HG03108 (cell line): ENCODE measurements around the gene STX7.
A peak's percentile ranks its signal among the peaks of the same experiment; 100 is the strongest.

Experiments
- ATAC-seq: cut with Tn5 transposase; IDR thresholded peaks from one replicate; pipeline ENCODE4 v1.9.1; 2021; ENCODE audit warnings: moderate library complexity; ENCODE audit not compliant: unreplicated experiment

The STX7 gene

GRCh38 chr6:132506869-132507808 lies 5.8 kb downstream of the STX7 start:
- no peak for ATAC-seq

DNA sequence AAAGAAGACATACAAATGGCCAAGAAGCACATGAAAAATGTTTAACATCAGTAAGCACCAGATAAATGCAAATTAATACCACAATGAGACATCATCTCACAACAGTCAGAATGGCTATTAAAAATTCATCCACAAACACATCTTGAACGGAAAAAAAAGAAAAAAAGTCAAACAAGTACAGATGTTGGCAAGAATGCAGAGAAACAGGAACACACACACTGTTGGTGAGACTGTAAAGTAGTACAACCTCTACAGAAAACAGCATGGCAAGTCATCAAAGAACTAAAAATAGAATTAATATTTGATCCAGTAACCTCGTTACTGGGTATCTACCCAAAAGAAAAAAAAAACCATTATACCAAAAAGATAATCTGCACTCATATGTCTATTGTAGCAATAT lies 6.5 kb downstream of the STX7 start:
- no peak for ATAC-seq

GRCh38 chr6:132505158-132505557 lies 7.8 kb downstream of the STX7 start:
- ATAC-seq: no peak

- no peak for ATAC-seq
These were observed 8.2 kb downstream of the STX7 start for GRCh38 chr6:132504757-132505156.

- ATAC-seq: no peak
These were observed 13.2 kb downstream of the STX7 start for GRCh38 chr6:132499757-132500156.

- peak; percentile 47 for ATAC-seq
These were observed 14.3 kb downstream of the STX7 start for GRCh38 chr6:132498638-132499037.

DNA sequence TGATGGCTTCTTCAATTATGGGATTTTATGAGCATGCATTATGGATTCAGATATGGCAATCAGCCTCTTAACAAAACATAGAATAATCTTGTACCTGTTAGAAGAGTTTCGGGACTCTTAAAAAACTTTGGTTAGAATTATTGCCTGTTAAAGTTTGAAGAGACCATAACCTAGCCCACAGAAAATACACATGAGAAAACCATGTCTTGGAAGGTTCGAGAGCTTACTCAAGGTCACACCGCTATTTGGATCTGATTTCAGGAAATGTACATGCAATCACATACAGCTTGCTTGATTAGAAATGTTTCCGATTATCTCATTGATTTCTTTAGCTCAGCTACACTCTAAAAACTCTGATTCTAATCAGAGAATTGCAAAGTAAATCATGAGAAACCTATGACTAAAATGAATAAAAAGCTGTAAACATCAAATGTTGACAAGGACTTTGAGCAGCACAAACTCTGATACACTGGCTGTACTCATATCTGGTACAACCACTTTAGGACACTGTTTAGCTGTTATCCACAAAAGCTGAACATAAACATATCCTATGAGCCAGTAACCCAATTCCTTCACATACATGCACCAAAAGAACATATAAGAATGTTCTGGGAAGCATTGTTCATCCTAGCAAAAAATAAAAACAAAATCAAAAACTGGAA lies 16.3 kb downstream of the STX7 start:
- no peak for ATAC-seq

GRCh38 chr6:132495604-132496079 lies 17.3 kb downstream of the STX7 start:
- peak; percentile 48 for ATAC-seq

DNA sequence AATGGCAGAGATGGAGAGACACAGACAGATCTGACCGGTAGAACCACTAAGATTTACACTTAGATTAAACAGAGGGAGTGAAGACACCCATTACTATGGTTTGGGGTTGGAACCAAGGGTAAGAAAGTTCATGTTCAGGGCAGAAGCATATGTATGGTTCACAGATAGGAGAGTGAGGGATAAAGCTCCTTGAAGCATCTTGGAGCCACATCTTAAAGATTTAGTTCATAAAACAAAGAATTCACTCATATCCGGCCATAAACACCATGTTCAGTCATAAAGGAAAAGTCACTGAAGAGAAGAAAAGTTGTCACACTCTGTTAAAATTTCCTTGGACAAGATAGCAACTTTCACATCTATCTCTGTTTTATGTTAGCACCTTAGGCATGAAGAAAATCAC lies 18.0 kb downstream of the STX7 start:
- ATAC-seq: no peak

DNA sequence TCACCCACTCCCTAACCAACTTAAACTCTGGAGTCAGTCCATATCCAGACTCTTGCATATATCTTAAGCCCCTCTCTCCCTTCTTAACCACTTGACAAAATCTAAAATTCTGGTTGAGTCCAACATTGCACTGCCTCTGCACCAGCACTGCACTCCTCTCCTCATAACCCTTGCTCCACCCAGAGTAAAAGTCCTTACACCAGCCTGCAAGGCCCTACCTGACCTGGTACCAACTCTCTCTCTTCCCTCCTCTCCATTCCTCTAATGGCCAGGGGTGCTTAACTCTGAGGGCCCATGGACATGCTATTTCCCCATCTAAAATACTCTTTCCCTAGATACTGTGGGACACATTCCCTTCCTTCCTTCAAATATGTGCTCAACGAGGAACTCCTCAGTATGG lies 21.0 kb downstream of the STX7 start:
- ATAC-seq: no peak

- ATAC-seq: no peak
These were observed 21.6 kb downstream of the STX7 start for GRCh38 chr6:132491303-132491702.

- ATAC-seq: peak; percentile 49
These were observed 22.3 kb downstream of the STX7 start for GRCh38 chr6:132490478-132491204.

- peak; percentile 44 for ATAC-seq
These were observed 22.9 kb downstream of the STX7 start for GRCh38 chr6:132490024-132490423.

- no peak for ATAC-seq
These were observed 23.5 kb downstream of the STX7 start for GRCh38 chr6:132489376-132489775.

- ATAC-seq: no peak
These were observed 25.2 kb downstream of the STX7 start for GRCh38 chr6:132487762-132488161.

DNA sequence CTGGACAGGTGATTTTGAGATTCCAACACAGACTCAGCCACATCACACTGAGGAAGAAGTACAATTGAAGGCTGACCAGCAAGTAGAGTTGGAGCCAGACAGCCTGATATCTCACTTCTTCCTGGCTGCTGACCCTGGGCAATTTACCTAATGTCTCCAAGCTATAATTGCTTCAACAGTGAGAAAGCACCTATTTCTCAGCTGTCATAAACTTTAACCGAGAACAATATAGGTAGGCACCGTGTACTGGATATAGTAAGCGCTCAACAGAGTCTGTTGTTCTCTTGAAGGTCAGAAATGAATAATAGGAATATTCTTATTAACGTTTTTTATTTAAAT lies 28.3 kb downstream of the STX7 start:
- ATAC-seq: no peak

GRCh38 chr6:132483779-132484679 lies 28.9 kb downstream of the STX7 start:
- ATAC-seq: peak; percentile 60

DNA sequence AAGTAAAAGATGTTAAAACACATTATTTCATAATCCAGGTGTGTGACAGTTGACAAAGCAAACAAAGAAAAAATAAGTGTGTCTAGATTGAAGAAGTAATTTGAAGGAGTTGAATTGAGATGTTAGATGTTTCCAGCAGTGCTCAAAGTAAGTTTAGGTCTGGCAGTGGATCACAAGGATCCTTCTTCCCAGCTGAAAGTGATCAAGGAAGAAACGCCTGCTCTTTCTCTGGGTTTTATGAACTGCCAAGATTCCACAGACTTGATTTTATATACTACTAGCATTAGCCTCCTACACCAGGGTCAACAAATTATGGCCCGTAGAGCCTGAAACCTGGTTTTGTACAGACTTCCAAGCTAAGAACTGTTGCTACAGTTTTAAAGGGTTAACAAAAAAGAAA lies 30.3 kb downstream of the STX7 start:
- ATAC-seq: no peak

DNA sequence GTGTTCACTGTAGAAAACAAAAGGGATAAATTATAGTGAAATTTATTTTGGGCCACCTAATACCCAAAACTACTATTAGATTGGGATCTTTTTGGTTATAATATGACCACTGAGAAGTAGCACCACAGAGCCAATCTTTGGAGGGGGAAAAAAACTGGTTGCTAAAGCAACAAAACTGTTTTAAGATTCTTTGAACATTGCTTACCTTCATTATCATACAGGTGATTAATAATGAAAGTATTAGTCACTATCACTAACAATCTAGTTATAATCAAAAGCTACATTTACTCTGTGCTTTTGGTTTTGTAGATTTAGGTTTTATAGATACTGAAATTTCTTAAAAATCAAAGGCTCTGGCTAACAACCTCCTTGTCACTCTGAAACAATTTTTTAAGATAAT lies 31.7 kb downstream of the STX7 start:
- no peak for ATAC-seq

- ATAC-seq: no peak
These were observed 33.8 kb downstream of the STX7 start for GRCh38 chr6:132479131-132479530.

DNA sequence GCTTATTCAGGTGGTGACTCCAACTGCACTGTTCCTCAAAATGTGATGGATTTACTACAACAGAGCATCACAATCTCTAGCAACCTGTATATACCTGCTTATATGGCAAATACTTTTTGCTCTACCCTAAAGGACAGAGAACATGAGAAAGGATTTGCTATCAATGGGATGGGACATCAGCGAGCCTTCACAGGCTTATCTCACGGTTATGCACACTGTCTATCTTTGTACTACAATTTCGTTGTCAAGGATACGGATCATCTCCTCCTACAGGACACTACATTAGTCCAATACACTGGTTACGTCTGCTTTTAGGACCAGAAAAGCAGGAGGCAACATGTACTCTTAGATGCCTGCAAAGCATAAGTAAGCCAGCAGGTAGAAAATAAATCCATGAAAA lies 34.2 kb downstream of the STX7 start:
- ATAC-seq: no peak
